Activated CD4-positive, alpha-beta T cell treated with anti-CD3 and anti-CD28 coated beads, Interleukin-2, amount 50 U/mL, for 1 hour (primary cell): Measurements from ENCODE around the gene DDN.

Experiments
- DNase-seq: peaks from one replicate; pipeline ENCODE4 v3.0.0-alpha.2; 2020

DDN gene

DNA sequence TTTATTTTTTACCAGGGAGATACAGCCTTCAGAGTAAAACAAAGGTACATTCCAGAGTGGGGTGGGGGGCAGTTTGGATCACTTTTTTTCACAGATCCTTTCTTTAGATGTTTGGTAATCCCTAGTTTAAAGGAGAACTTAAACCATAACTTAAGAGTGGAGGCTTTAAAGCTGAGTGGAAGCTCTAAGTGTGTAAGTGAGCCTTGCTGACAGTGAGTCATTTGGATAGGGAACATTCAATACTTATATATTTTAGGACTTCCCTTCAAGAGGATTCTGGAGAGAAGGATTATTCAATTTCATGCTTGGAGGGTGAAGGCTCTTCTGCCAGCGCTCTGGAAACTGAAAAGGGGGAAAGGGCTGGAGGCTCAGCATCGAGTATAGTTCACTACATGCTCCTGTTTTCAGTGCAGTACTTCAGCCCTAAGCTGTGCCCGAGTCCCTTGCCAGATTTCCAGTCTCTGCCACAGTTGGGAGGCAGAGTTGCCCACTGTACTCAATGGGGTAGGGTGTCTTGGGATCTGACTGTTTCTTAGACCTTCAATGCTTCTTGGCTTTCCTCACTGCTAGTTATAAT, 11.0 kb upstream of the DDN start:
- no peak for DNase-seq

DNA sequence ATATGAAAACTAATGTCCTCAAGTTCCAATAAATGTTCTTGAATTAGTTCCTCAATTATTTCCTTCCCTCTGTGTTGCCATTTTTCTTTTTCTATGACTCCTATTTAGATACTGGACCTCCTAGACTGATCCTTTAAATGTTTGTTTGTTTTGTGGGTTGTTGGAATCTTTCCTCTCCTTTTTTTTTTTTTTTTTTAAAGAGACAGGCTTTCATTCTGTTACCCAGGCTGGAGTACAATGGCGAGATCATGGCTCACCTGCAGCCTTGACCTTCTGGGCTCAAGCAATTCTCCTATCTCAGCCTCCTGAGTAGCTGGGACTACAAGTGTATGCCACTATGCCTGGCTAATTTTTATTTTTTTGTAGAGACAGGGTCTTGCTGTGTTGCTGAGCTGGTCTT, 9.8 kb upstream of the DDN start:
- no peak for DNase-seq

DNA sequence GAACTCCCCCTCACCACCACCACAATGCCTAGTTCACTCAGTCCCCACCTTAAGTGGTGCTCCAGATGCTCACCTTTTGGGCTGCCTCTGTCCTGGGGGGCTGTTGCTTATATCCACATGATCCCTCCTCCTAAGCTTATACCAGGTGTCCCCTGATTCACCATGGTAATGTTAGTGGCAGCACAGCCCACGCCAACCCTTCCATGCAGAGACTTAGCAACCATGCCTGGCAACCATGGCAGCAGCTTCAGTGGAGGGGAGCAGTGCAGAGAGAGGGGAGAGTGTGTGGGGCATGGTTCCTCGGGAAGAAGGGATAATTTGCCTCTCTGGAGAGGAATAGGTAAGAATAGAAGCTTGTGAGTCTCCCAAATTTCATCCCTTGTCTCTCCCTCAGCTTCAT, 1.2 kb upstream of the DDN start:
- no peak for DNase-seq

DNA sequence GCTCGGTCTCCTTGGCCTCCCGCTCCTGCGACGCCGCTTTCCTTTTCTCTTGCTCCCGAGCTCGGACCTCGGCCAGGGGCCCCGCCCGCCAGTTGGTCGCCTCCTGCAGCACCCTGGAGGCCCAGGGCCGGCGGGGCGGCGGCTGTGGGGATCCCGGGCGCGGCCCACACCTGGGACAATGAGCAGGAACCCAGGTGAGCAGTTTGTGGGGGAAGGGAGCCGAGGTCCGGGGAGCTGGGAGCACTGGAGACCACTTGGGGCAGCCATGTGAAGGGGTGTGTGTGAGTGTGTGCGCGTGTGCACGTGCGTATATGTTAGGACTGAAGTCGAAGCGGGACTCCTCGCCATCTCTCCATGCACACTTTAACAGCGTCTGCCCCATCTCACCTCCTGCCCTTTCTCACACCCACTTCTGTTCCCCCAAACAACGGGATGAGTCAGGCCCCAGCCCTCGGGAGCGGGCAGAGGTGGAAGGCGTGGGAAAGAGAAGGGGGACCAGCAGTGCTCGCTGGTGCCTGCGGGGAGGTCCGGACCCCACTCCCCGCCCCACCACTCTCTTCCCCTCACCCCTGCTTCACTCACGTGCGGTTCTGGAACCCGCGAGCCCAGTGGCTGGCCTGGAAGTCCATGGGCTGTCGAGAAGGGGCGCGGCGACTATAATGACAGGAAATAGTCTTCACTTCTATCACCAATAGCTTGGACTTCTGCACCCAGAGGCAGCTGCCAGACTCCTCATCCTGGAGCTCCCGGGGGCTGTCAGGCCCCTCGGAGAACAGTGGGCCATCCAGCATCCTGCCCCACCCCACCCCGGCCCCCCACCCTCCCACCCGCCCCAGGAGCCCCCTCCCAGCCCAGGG, 450 bp downstream of the DDN start:
- DNase-seq, result no peak

DNA sequence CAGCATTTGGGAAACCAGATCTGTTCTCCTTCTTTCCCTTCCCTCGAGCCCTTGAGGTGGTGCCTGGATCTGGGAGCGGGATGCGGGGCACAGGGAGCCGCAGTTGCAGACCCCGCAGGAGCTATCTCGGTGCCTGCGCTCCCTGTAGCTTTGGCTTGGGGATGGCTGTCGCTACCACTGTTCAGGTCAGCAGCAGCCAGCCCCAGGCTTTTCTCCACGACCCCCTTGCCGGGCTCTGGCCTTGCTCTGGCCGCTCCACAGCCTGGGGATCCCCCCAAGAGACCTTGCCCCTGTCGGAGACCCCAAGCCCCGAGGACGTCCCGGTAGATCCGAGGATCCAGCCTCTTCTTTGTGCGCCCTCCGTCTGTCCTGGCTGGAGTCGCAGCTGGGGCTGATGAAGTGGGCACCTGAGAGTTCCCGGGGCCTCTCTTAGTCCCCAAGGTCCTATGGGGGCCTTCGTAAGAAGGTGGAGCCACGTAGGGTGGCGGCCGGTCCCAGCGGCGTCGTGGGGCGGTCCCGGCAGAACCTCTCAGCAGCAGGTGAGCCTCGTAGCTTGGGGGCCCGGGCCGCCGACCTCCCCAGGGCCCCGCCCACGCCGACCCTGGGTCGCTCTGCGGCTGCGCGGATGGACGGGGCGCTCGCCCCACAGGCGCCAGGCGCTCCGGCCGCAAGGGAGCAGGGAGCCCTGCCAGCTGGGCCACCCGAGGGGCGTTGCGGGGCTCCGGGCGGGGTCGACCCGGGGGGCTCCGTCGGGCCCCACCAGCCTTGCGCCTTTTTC, 1.3 kb downstream of the DDN start:
- DNase-seq, result no peak

DNA sequence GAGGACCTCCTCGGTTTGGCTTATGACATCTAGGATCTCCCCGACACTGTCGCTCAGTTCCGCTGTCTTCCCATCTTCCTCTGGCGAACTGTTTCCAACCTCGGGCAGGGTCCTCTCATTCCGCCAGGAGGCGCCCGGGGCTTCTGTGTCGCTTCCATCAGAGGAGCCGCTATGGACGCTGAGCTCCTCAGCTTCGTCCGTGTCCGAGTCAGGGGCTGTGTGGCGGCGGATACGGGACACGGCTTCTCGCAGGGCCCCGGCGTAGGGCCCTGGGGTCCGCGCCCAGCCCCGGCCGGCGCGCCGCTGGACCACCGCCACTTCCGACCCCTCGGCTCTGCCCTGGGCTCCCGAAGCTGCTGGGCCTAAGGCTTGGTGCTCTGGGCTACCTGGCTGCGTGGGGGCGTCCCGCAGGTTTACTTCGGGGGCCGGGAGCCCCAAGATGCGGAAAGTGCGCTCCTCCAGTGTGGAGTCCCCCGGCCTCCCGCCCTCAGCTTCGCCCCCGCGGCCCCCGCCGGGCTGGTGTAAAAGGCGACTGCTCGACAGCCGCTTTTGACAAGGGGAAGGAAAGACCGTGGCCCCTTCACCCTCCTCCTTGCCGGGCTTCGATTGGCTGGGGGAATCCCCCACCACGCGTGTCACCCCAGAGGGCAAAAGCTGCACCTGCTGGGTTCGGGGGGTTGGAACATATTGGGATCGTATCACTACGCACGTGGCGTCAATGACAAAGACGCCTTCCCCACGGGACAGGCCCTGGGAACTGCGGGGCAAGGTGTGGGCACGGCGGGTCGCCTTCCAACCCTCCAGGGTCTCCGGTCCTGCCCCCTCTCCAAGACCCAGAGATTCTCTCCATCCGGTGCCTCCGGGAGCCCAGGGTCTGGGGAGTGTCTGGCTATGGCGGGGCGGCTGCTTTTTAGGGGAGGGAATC, 2.1 kb downstream of the DDN start:
- DNase-seq, result peak; percentile 72

DNA sequence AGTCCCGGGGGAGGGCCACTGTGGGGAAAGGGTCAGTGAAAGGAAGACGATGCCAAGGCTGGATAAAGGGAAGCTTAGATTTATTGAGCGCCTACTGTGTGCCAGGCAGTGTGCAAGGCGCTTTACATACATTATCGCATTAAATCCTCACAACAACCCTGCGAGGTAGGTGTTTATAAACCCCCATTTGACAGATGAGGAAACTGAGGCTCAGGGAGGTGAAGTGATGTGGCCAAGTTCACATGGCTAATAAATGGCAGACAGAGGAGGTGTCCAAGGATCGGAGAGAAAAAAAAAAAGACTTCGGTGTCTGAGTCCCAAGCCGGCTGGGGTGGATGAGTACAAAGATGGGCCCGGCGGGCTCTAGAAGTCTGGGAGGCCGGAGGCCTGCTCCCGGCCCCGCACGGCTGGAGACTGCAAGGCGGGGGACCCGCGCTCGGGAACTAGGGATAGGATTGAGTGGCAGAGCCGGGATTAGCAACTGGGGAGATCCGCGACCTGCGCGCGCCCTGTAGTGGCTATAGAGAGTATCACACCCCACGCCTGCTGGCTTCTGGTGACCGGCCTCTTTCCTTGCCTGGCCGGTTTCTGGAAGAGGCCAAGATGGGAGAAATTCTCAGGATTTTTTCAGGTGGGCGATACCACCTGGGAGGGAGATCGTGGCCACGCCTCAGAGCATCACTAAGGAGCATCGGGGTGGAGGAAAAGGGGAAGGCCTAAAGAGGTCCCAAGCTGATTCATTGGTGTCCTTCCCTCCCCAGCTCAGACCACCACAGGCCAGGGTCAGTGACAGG, 3.9 kb downstream of the DDN start:
- DNase-seq, result peak; percentile 50

DNA sequence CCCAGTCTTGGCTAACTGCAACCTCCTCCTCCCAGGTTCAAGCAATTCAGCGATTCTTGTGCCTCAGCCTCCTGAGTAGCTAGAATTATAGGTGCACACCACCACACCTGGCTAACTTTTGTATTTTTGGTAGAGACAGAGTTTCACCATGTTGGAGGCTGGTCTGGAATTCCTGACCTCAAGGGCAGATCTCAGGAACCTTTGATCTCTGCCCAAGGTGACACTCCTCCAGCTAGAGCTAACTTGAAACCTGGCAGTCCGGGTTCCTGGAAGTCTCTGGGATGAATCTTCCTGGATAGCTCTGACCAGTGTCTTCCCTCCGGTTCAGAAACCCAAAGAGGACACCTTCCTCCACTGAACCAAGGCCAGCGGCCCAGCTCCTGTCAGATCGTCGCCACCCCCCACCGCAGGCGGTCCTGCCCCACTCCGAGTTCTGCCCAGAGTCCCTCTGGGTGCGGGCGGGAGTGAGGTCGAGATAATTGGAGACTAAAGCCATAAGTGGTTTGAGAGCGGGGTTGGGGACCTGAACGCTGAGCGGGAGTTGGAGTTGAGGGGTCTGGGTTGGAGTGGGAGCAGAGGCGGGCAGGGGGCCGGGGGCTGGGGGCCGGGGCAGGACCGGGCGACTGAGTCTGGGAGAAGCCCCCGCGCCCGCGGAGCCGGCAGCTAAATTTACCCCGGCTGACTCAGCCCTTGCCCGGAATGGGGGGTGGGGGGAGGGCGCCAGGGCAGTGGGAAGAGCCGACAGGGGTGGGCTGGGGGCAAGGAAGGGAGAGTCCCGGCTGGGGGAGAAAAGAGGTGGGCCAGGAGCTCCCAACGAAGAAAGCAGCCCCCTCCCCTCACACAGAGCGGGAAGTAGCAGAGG, 4.7 kb downstream of the DDN start:
- DNase-seq, result no peak

DNA sequence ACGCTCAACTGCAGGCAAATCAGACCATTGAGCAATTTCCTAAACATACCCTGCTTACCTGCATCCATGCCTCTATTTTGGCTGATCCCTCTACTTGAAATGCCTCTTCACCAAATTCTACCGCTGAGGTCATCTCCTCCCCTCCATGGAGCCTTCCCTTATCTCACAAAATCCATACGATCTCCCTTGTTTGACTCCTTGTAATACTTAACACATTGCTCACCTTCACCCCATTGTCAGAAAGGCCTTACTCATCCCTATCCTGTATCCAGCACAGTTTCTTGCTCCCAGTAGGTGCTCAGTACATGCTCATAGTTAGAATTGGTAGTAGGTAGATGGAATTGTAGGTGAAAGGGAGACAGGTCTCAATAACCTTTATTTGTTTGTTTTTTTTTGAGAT, 5.4 kb downstream of the DDN start:
- no peak for DNase-seq

DNA sequence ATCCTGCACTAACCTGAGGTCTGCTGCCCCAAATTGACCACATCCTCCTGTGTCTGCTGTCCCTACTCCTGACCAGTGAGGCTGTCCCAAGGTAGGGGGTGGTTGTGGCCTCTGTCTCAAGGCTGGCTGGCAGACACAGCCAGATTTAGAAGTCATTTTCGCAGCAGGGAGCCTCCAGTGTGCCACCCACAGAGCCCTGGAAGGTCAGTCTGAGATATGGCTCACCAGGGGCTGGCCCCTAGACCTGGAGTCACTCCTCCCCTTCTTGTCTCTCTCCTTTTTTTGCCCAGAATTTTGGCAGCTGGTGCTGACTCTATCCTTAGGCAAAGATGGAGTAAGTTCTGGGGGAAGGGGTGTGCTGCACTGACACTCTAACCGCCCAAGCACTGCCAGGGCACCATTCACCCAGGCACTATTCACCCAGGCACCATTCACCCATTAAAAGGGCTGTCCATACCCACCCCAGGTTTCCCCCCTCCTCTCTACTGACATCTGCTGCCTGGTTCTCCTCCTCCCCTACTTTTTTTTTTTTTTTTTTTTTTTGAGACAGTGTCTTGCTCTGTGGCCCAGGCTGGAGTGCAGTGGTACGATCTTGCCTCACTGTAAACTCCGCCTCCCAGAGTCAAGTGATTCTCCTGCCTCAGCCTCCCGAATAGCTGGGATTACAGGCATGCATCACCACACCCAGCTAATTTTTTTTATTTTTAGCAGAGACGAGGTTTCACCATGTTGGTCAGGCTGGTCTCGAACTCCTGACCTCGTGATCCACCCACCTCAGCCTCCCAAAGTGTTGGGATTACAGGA, 7.7 kb downstream of the DDN start:
- no peak for DNase-seq

DNA sequence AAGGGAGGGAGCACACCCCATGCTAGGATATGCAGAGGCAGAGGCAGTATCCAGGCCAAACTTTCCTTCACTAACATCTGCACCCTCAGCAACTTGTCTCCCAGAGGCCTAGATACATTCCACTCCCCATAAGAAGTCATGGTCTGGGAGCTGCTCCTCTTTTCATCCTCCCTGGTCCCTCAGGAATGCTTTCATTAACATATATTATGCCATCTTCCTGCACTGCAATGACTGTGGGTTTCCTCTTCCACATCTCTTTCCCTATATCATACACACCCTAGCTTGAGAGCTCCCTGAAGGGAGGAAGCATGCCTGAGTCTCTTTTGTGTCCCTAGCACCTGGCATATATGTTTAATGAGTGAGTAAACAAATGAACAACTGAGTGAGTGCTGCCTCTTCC, 8.6 kb downstream of the DDN start:
- DNase-seq, result no peak

DNA sequence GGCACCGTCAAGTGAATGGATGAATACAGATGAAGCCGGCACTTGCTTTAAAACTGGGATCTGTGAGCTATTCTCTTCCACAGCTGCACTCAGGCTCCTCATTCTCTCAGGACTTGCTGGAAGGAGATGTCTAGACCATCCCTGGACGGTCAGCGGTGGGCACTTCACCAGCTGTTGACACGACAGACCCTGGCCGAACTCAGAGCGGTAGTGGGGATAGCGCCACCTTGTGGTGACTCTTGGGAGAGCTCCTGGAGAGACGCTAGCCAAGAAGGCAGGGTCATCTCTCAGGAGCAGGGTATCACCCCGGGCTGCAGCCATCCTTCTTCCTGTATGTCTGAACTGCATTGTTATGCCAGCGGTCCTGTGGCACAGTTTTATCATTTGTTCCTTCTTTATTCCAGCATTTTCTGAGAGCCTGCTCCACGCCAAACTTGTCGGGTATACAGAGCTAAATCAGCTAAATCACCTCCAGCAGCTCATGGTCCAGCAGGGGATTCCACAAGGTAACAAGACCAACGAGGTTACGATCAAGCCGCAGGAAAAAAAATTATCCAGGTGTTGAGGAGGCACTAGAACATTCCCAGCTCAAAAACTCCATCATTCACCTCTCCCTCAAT, 11.0 kb downstream of the DDN start:
- peak; percentile 75 for DNase-seq

DNA sequence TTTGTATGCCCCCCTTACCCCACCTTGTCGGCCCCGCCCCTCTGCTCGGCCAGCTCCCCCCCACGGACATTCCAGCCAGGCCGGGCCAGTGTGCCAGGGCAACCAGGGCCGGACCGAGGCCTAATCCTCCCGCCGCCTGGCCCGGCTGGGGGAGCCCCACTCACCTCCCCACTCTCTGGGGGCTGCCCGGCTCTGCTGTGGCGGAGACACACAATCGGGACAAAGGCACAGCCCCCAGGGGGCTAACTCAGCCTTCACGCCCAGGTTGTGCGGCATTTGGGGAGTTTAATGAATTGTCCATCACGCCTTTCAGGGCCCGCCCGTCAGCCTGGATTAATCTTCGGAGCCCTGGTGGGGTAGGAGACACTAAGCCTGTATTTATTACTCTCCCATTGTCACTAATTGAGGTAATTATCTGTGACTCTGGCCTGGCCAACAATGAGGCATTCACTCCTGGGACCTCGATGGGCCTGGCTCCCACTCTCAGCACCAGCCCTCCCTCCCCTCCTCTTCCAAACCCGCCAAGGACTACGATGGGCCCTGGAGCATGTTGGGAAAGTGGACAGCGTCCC, 12.4 kb downstream of the DDN start:
- DNase-seq, result no peak

DNA sequence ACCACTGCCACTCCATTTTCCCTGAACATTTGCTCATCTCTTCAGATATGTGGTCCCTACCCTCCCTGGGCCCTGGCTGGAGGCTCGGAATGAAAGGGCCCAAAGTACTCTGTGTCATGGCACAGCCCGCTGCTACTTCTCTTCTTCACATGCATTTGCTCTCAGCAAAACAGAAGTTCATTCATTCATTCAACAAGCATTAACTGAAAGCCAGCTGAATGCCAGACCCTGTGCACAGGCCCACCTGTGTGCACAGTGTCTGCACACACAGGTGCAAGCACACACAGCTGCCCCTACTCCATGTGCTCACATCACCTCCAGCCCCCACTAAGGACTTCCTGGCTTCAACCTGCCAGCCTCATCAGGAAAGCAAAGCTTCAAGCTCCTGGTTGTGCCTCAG, 13.3 kb downstream of the DDN start:
- DNase-seq, result no peak

DNA sequence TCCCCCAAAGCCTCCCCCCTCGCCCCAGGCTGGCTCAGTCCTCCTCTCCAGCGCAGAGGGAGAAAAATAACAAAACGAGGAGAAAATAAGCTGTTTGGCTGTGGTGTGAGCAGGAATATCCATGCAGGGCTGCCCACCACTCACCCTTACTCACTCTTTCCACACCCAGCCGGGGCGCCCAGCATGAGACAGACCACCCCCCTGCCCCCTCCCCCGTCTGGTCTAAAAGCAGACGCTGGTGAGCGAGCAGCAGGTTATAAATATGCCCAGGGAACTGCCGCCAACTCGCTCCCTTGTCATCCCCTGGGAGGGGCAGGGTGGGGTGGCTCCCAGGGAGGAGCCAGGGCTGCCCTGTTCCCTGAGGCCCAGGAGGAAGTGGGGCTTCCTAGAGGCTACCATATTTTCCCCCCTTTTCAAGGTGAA, 13.7 kb downstream of the DDN start:
- no peak for DNase-seq

DNA sequence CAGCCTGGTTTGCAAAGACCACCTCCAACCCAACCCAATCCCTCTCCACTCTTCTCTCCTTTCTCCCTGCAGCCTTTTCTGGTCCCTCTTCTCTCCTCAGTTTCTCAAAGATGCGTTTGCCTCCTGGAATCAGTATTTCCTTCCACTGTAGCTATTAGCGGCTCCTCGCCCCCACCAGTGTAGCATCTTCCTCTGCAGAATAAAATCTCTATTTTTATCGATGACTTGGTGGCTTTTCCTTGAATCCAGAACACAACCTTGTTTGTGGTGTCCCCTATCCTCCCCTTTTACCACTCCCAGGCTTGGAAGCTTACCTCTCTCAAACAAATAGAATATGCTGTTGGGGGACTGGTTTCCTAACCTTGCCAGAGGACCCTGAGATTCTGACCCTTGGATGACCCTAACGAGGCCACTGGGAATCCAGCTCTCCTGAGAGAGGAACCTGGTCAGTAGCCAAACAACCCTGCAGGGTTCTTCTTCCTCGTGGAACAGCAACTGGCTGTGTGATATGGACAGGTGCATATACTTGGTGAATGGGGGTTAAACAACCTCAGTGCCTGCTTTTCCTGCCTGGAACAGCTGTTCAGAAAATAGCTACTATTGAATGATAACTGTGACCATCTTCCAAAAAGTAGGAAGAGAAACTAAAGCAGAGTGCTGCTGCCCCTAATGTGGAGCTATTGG, 16.6 kb downstream of the DDN start:
- no peak for DNase-seq

DNA sequence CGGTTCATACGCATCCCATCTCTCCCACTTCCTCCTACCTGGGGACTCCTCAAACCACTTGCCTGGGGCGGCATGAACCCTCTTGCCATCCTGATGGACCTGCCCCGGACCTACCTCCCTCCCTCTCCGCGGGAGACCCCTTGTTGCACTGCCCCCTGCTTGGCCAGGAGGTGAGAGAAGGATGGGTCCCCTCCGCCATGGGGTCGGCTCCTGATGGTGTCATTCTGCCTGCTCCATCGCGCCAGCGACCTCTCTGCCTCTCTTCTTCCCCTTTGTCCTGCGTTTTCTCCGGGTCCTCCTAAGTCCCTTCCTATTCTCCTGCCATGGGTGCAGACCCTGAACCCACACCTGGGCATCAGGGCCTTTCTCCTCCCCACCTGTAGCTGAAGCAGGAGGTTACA, 17.4 kb downstream of the DDN start:
- no peak for DNase-seq

DNA sequence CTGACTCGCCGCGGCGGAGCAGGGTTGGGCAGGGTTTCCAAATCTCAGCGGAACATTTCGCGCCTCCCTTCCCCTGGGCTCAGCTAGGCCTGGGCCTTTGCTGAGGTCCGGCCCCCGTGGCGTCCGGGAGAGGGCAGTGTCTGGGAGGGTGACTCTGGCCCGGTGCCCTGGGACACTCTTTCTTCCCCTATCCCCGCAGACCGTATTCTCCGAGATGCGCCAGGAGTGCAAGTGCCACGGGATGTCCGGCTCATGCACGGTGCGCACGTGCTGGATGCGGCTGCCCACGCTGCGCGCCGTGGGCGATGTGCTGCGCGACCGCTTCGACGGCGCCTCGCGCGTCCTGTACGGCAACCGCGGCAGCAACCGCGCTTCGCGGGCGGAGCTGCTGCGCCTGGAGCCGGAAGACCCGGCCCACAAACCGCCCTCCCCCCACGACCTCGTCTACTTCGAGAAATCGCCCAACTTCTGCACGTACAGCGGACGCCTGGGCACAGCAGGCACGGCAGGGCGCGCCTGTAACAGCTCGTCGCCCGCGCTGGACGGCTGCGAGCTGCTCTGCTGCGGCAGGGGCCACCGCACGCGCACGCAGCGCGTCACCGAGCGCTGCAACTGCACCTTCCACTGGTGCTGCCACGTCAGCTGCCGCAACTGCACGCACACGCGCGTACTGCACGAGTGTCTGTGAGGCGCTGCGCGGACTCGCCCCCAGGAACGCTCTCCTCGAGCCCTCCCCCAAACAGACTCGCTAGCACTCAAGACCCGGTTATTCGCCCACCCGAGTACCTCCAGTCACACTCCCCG, 18.0 kb downstream of the DDN start:
- DNase-seq, result peak; percentile 56
